ENCODE results near the gene DGCR8. TPM values are rescaled to one million over a fixed set of nuclear protein-coding genes. Genes with fewer than 3 reads are reported as not detected.

DGCR8 gene
- total and polyA plus RNA-seq, 2 donors = 20.3 to 22.5 TPM

DNA sequence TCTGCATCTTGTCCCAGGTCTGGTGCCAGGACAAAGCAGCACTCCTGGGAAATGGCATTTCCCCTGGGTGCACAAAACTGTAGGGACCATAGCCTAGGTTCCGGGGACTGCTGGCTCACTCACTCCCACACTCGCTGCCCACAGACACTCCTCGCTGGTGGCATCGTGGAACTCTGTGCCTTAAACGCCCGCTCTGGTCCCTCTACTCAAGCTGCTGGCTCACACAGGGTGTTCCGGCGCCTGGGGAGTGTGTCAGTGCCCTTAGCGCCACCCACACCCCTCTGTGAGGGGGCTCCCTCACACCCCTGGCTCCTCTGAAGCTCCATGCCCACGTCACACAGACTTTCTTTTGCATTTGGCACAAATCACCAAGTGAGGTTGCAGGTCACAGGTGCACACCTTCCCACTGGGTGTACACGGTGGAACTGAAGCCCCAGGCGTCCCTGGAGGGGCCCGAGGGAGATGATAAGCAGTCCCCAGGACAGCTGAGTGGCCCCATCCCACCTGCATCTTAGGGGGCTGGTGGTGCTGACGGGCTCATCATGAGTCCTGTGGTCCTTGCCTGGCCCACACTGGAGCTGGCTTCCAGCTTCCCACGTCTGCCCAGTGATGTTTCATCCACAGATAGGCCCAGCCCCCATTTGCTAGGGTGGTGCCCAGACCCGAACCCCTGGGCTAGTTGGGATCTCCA lies 23.2 kb upstream of the DGCR8 start:
- H3K36me3 ChIP-seq (ENCODE audit: control insufficient read depth in 2 of 2, insufficient read depth in 2 of 2, low read length in 1 of 2) = peaks cover 54 to 66% of the 10 kb centered on the region in 2 donors
- DNase-seq (ENCODE audit: low read depth in 6 of 9, low spot score in 9 of 9) = no peak
- H3K4me1 ChIP-seq (ENCODE audit: control insufficient read depth in 2 of 2, insufficient read depth in 2 of 2, low read length in 2 of 2) = no peaks in the 10 kb centered on the region
- H3K27ac ChIP-seq (ENCODE audit: low read depth in 1 of 2, low read length in 1 of 2) = no peak overlapping the region
- H3K9me3 ChIP-seq (ENCODE audit: control insufficient read depth in 2 of 2, insufficient read depth in 1 of 2, low read length in 1 of 2) = no peaks in the 10 kb centered on the region
- WGBS = 97% methylated on average over 16 of the region's 16 CpGs
- H3K4me3 ChIP-seq (ENCODE audit: low read length in 2 of 2) = no peak overlapping the region
- H3K27me3 ChIP-seq (ENCODE audit: control insufficient read depth in 2 of 2, insufficient read depth in 1 of 2, low read length in 1 of 2) = no peaks in the 10 kb centered on the region

GRCh38 chr22:20057596-20058268 lies 22.3 kb upstream of the DGCR8 start:
- no peak overlapping the region for H3K27ac ChIP-seq (ENCODE audit: low read depth in 1 of 2, low read length in 1 of 2)
- no peaks in the 10 kb centered on the region for H3K27me3 ChIP-seq (ENCODE audit: control insufficient read depth in 2 of 2, insufficient read depth in 1 of 2, low read length in 1 of 2)
- WGBS = 98% methylated on average over 13 of the region's 13 CpGs
- no peak for DNase-seq (ENCODE audit: low read depth in 6 of 9, low spot score in 9 of 9)
- H3K36me3 ChIP-seq (ENCODE audit: control insufficient read depth in 2 of 2, insufficient read depth in 2 of 2, low read length in 1 of 2) = peaks cover 52 to 65% of the 10 kb centered on the region in 2 donors
- no peaks in the 10 kb centered on the region for H3K9me3 ChIP-seq (ENCODE audit: control insufficient read depth in 2 of 2, insufficient read depth in 1 of 2, low read length in 1 of 2)
- no peaks in the 10 kb centered on the region for H3K4me1 ChIP-seq (ENCODE audit: control insufficient read depth in 2 of 2, insufficient read depth in 2 of 2, low read length in 2 of 2)
- no peak overlapping the region for H3K4me3 ChIP-seq (ENCODE audit: low read length in 2 of 2)

- Histone ChIP-seq H3K27me3 (ENCODE audit: control insufficient read depth in 2 of 2, insufficient read depth in 1 of 2, low read length in 1 of 2) (no peaks in the 10 kb centered on the region), H3K9me3 (ENCODE audit: control insufficient read depth in 2 of 2, insufficient read depth in 1 of 2, low read length in 1 of 2) (no peaks in the 10 kb centered on the region), H3K4me1 (ENCODE audit: control insufficient read depth in 2 of 2, insufficient read depth in 2 of 2, low read length in 2 of 2) (no peaks in the 10 kb centered on the region), H3K4me3 (ENCODE audit: low read length in 2 of 2) (no peak overlapping the region), H3K27ac (ENCODE audit: low read depth in 1 of 2, low read length in 1 of 2) (no peak overlapping the region), H3K36me3 (ENCODE audit: control insufficient read depth in 2 of 2, insufficient read depth in 2 of 2, low read length in 1 of 2) (peaks cover 42 to 65% of the 10 kb centered on the region in 2 donors)
- WGBS = 97% methylated on average over 10 of the region's 10 CpGs
- DNase-seq (ENCODE audit: low read depth in 6 of 9, low spot score in 9 of 9) = no peak
These were observed 20.9 kb upstream of the DGCR8 start for GRCh38 chr22:20058989-20059770.

- H3K36me3 ChIP-seq (ENCODE audit: control insufficient read depth in 2 of 2, insufficient read depth in 2 of 2, low read length in 1 of 2) = peaks cover 40 to 59% of the 10 kb centered on the region in 2 donors
These were observed 19.2 kb upstream of the DGCR8 start for GRCh38 chr22:20060700-20061480.

DNA sequence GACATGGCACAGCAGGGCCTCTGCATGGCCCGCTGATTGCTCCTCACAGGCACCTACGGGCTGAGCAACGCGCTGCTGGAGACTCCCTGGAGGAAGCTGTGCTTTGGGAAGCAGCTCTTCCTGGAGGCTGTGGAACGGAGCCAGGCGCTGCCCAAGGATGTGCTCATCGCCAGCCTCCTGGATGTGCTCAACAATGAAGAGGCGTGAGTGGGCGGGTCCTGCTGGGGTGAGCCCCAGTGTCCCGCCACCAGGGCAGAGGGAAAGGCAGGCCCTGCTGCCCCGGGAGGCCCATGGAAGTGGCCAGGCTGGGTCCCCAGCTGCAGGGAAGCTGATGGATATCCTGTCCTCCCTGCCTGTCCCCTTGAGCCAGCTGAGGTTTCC lies 18.6 kb upstream of the DGCR8 start:
- H3K27ac ChIP-seq (ENCODE audit: low read depth in 1 of 2, low read length in 1 of 2) = no peak overlapping the region
- H3K36me3 ChIP-seq (ENCODE audit: control insufficient read depth in 2 of 2, insufficient read depth in 2 of 2, low read length in 1 of 2) = peaks cover 35 to 54% of the 10 kb centered on the region in 2 donors
- no peak overlapping the region for H3K4me3 ChIP-seq (ENCODE audit: low read length in 2 of 2)
- no peaks in the 10 kb centered on the region for H3K27me3 ChIP-seq (ENCODE audit: control insufficient read depth in 2 of 2, insufficient read depth in 1 of 2, low read length in 1 of 2)
- 97% methylated on average over 11 of the region's 11 CpGs for WGBS
- no peaks in the 10 kb centered on the region for H3K9me3 ChIP-seq (ENCODE audit: control insufficient read depth in 2 of 2, insufficient read depth in 1 of 2, low read length in 1 of 2)
- no peaks in the 10 kb centered on the region for H3K4me1 ChIP-seq (ENCODE audit: control insufficient read depth in 2 of 2, insufficient read depth in 2 of 2, low read length in 2 of 2)
- no peak for DNase-seq (ENCODE audit: low read depth in 6 of 9, low spot score in 9 of 9)

More at GRCh38 chr22:20060700-20061480, 19.2 kb upstream of the DGCR8 start:
- Histone ChIP-seq H3K4me1 (ENCODE audit: control insufficient read depth in 2 of 2, insufficient read depth in 2 of 2, low read length in 2 of 2) (no peaks in the 10 kb centered on the region), H3K9me3 (ENCODE audit: control insufficient read depth in 2 of 2, insufficient read depth in 1 of 2, low read length in 1 of 2) (no peaks in the 10 kb centered on the region), H3K27me3 (ENCODE audit: control insufficient read depth in 2 of 2, insufficient read depth in 1 of 2, low read length in 1 of 2) (no peaks in the 10 kb centered on the region), H3K4me3 (ENCODE audit: low read length in 2 of 2) (no peak overlapping the region), H3K27ac (ENCODE audit: low read depth in 1 of 2, low read length in 1 of 2) (no peak overlapping the region)
- WGBS = 98% methylated on average over 10 of the region's 10 CpGs
- DNase-seq (ENCODE audit: low read depth in 6 of 9, low spot score in 9 of 9) = no peak

DNA sequence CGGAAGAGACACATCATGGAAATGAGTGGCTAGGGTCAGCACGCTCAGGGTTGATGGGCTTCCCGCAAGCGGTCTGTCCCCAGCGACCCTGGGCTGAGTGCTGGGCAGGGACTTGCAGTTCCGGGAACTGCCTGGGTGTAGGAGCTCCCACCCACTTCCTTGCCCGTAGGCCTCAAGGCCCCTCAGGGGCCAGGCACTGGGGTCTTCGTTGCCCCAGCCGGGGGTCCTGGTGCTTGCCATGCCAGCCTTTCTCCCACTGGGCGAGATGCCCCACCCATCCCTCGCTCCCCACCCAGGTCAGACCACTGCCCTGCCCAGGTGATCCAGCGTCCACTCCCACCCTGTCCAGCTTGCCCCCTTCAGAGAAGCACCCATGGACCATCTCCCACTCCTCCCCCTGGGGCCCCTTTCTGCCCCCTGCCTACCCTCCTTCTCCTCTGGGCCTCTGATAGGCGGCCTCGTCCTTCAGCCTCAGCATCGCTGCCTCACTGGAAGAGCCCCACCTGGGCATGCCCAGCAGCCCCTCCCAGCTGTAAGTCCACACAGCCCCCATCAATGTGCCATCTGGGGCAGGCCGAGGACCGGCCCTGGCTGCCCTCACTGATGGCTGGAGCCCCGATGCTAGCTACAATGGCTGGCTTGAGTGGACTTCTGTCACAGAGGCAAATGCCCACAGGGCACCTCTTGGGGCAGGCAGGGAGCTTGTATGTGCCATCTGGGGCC lies 17.8 kb upstream of the DGCR8 start:
- no peaks in the 10 kb centered on the region for H3K9me3 ChIP-seq (ENCODE audit: control insufficient read depth in 2 of 2, insufficient read depth in 1 of 2, low read length in 1 of 2)
- no peak for DNase-seq (ENCODE audit: low read depth in 6 of 9, low spot score in 9 of 9)
- H3K36me3 ChIP-seq (ENCODE audit: control insufficient read depth in 2 of 2, insufficient read depth in 2 of 2, low read length in 1 of 2) = peaks cover 28 to 49% of the 10 kb centered on the region in 2 donors
- no peak overlapping the region for H3K27ac ChIP-seq (ENCODE audit: low read depth in 1 of 2, low read length in 1 of 2)
- H3K27me3 ChIP-seq (ENCODE audit: control insufficient read depth in 2 of 2, insufficient read depth in 1 of 2, low read length in 1 of 2) = no peaks in the 10 kb centered on the region
- 97% methylated on average over 18 of the region's 18 CpGs for WGBS
- no peaks in the 10 kb centered on the region for H3K4me1 ChIP-seq (ENCODE audit: control insufficient read depth in 2 of 2, insufficient read depth in 2 of 2, low read length in 2 of 2)
- no peak overlapping the region for H3K4me3 ChIP-seq (ENCODE audit: low read length in 2 of 2)

GRCh38 chr22:20062766-20063083 lies 17.3 kb upstream of the DGCR8 start:
- Histone ChIP-seq H3K27me3 (ENCODE audit: control insufficient read depth in 2 of 2, insufficient read depth in 1 of 2, low read length in 1 of 2) (no peaks in the 10 kb centered on the region), H3K4me3 (ENCODE audit: low read length in 2 of 2) (no peak overlapping the region), H3K27ac (ENCODE audit: low read depth in 1 of 2, low read length in 1 of 2) (no peak overlapping the region), H3K9me3 (ENCODE audit: control insufficient read depth in 2 of 2, insufficient read depth in 1 of 2, low read length in 1 of 2) (no peaks in the 10 kb centered on the region), H3K36me3 (ENCODE audit: control insufficient read depth in 2 of 2, insufficient read depth in 2 of 2, low read length in 1 of 2) (peaks cover 28 to 44% of the 10 kb centered on the region in 2 donors), H3K4me1 (ENCODE audit: control insufficient read depth in 2 of 2, insufficient read depth in 2 of 2, low read length in 2 of 2) (no peaks in the 10 kb centered on the region)
- no peak for DNase-seq (ENCODE audit: low read depth in 6 of 9, low spot score in 9 of 9)
- 98% methylated on average over 11 of the region's 11 CpGs for WGBS

GRCh38 chr22:20063271-20064139 lies 16.5 kb upstream of the DGCR8 start:
- Histone ChIP-seq H3K36me3 (ENCODE audit: control insufficient read depth in 2 of 2, insufficient read depth in 2 of 2, low read length in 1 of 2) (peaks cover 28 to 43% of the 10 kb centered on the region in 2 donors), H3K9me3 (ENCODE audit: control insufficient read depth in 2 of 2, insufficient read depth in 1 of 2, low read length in 1 of 2) (no peaks in the 10 kb centered on the region), H3K4me1 (ENCODE audit: control insufficient read depth in 2 of 2, insufficient read depth in 2 of 2, low read length in 2 of 2) (no peaks in the 10 kb centered on the region), H3K27me3 (ENCODE audit: control insufficient read depth in 2 of 2, insufficient read depth in 1 of 2, low read length in 1 of 2) (no peaks in the 10 kb centered on the region), H3K4me3 (ENCODE audit: low read length in 2 of 2) (no peak overlapping the region), H3K27ac (ENCODE audit: low read depth in 1 of 2, low read length in 1 of 2) (no peak overlapping the region)
- DNase-seq (ENCODE audit: low read depth in 6 of 9, low spot score in 9 of 9) = no peak
- WGBS = 95% methylated on average over 27 of the region's 27 CpGs
